Tibial artery (tissue), 4 donors: ENCODE results near the gene SLC16A7.
"Not testable (repeated sequence)": the region's sequence is repeated elsewhere in the genome, so short reads cannot be mapped to it uniquely, and the experiment has no call there.

Experiments
- DNase-seq, 2 donors: peaks; one replicate each; pipeline ENCODE4 v3.0.0-alpha.2; 2019
- H3K27ac ChIP-seq, 2 donors: fragments of 200-600 bp; sonication (generic) in 1 of 2; 1 replicate in 1 of 2; 2 replicates in 1 of 2; pipeline ENCODE4 v1.5.1; 2018 to 2019; ENCODE audit warnings: mild to moderate bottlenecking in 1 of 2
- H3K27me3 ChIP-seq, 2 donors: fragments of 200-600 bp; sonication (generic) in 1 of 2; one replicate each; pipeline versions ENCODE4 v1.5.1 to v1.6.0; 2016 to 2019
- H3K36me3 ChIP-seq, 3 donors: fragments of 200-600 bp; sonication (generic) in 2 of 3; one replicate each; pipeline ENCODE4 v1.5.1; 2016 to 2019; ENCODE audit warnings: mild to moderate bottlenecking in 2 of 3
- H3K4me1 ChIP-seq, 4 donors: fragments of 200-600 bp; sonication (generic) in 2 of 4; 1 replicate in 3 of 4; 2 replicates in 1 of 4; pipeline ENCODE4 v1.5.1; 2016 to 2019
- H3K4me3 ChIP-seq, 2 donors: fragments of 200-600 bp; sonication (generic) in 1 of 2; 1 replicate in 1 of 2; 2 replicates in 1 of 2; pipeline ENCODE4 v1.5.1; 2018 to 2019; ENCODE audit warnings: mild to moderate bottlenecking in 2 of 2
- H3K9me3 ChIP-seq, 3 donors: fragments of 200-600 bp; sonication (generic) in 1 of 3; one replicate each; pipeline ENCODE4 v1.5.1; 2016 to 2019
- CTCF ChIP-seq, 2 experiments: fragments of 200-600 bp in 1 of 2; fragments of 450-650 bp in 1 of 2; IDR thresholded peaks; one replicate each; pipeline ENCODE4 v1.5.1; 2017 to 2019; ENCODE audit warnings: antibody characterized with exemption in 2 of 2, mild to moderate bottlenecking in 1 of 2, moderate library complexity in 1 of 2
- intact Hi-C: fragments of 100-400 bp; cut with DNase I; formaldehyde crosslinking; loops from one replicate; pipeline ENCODE4 v1.15.0; 2023; ENCODE audit warnings: low total_unique reads

SLC16A7 gene

DNA sequence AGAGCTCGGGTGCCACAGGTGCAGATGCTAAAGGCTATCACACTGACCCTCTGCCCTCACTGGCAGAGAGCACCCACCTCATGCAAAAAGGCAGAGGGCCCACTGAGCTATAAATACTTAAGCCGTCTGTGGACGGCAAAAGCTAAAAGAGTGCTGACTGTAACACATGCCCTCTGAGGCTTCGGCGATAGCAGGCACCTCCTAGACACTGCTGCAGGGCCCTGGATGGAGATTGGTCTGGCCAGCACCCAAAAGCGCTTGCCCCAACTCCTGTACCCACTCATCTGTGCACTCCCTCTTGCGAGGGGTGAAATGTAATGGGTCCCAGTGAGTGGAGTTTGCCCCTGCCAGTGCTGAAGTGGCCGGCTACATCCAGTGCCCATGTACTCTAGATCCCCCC, 148.7 kb downstream of the SLC16A7 start:
- TF ChIP-seq CTCF (IDR thresholded peaks at IDR 0.05), result no peak
- no peak overlapping the region for H3K4me3 ChIP-seq
- no peaks in the 10 kb centered on the region for H3K9me3 ChIP-seq
- H3K36me3 ChIP-seq, result peaks cover 4 to 20% (median 5%) of the 10 kb centered on the region in 3 donors
- intact Hi-C loops, result no loop called here
- H3K27ac ChIP-seq, result no peak overlapping the region
- no peaks in the 10 kb centered on the region for H3K4me1 ChIP-seq
- DNase-seq, result no peak
- no peaks in the 10 kb centered on the region for H3K27me3 ChIP-seq

DNA sequence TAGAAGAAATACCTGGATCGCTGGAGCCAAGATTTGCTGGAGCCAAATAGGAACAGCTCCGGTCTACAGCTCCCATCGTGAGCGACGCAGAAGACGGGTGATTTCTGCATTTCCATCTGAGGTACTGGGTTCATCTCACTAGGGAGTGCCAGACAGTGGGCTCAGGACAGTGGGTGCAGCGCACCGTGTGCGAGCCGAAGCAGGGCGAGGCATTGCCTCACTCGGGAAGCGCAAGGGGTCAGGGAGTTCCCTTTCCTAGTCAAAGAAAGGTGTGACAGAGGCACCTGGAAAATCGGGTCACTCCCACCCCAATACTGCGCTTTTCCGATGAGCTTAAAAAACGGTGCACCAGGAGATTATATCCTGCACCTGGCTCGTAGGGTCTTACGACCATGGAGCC, 155.3 kb downstream of the SLC16A7 start:
- H3K4me3 ChIP-seq, H3K27ac ChIP-seq, H3K36me3 ChIP-seq, intact Hi-C loops, H3K9me3 ChIP-seq, DNase-seq, H3K27me3 ChIP-seq, H3K4me1 ChIP-seq: not testable (repeated sequence)

- Histone ChIP-seq H3K36me3 (no peaks in the 10 kb centered on the region), H3K27ac (no peak overlapping the region), H3K4me1 (peaks cover 0 to 5% (median 0%) of the 10 kb centered on the region in 4 donors), H3K9me3 (no peaks in the 10 kb centered on the region), H3K4me3 (no peak overlapping the region), H3K27me3 (no peaks in the 10 kb centered on the region)
- TF ChIP-seq CTCF (IDR thresholded peaks at IDR 0.05), result no peak
- DNase-seq, result no peak
- intact Hi-C loops, result no loop called here
These were observed 165.7 kb downstream of the SLC16A7 start for GRCh38 chr12:59761542-59761941.

GRCh38 chr12:59763835-59764234, 168.0 kb downstream of the SLC16A7 start:
- H3K27me3 ChIP-seq, result no peaks in the 10 kb centered on the region
- no peaks in the 10 kb centered on the region for H3K36me3 ChIP-seq
- H3K9me3 ChIP-seq, result no peaks in the 10 kb centered on the region
- H3K4me1 ChIP-seq, result peaks cover 0 to 5% (median 0%) of the 10 kb centered on the region in 4 donors
- no peak overlapping the region for H3K4me3 ChIP-seq
- H3K27ac ChIP-seq, result no peak overlapping the region
- no peak for DNase-seq
- TF ChIP-seq CTCF (IDR thresholded peaks at IDR 0.05), result no peak
- intact Hi-C loops, result no loop called here

GRCh38 chr12:59768031-59768430, 172.2 kb downstream of the SLC16A7 start:
- intact Hi-C loops, result no loop called here
- H3K36me3 ChIP-seq, result no peaks in the 10 kb centered on the region
- no peaks in the 10 kb centered on the region for H3K27me3 ChIP-seq
- H3K27ac ChIP-seq, result no peak overlapping the region
- no peak for TF ChIP-seq CTCF (IDR thresholded peaks at IDR 0.05)
- no peak for DNase-seq
- H3K4me3 ChIP-seq, result no peak overlapping the region
- no peaks in the 10 kb centered on the region for H3K4me1 ChIP-seq
- H3K9me3 ChIP-seq, result no peaks in the 10 kb centered on the region

DNA sequence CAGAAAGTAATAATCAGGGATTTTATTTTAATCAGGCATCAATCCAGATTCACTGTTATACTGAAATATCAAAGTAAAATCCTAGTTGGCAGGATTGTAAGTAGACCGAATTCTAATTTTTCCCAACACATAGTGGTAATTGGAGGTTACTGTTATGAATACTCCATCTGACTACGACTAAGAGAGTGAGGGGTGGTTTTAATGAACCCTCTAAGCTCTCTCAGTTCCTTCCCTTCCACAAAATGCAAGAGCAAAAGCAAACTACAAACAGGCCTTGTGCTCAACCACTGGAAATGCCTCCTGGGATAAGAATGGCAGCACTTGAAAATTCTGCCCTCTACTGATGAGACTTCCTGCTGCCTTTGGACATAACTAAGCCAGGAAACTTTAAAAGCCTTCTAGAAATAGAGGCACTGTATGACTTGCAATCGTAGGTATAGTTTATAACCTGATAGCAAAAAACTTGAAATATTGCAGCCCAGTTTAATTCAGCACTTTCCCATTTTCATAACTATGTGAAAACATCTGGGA, 184.8 kb downstream of the SLC16A7 start:
- intact Hi-C loops, result no loop called here
- no peak for DNase-seq
- TF ChIP-seq CTCF (IDR thresholded peaks at IDR 0.05), result peak in 1 of 2 experiments; percentile 36

More for the DNA sequence above, 184.8 kb downstream of the SLC16A7 start:
- Histone ChIP-seq H3K27me3 (no peaks in the 10 kb centered on the region), H3K4me1 (no peaks in the 10 kb centered on the region), H3K36me3 (no peaks in the 10 kb centered on the region), H3K9me3 (no peaks in the 10 kb centered on the region), H3K27ac (no peak overlapping the region), H3K4me3 (no peak overlapping the region)
